Gastrocnemius medialis (tissue), 4 donors: Measurements from ENCODE around the gene KLK7. TPM values are rescaled to one million over a fixed set of nuclear protein-coding genes. Genes with fewer than 3 reads are reported as not detected.

Source experiments
- ATAC-seq, 2 donors: fragments of 150-250 bp; one replicate each; pipeline ENCODE4 v1.9.1; 2016
- DNase-seq, 2 donors: peaks; one replicate each; pipeline ENCODE4 v3.0.0-alpha.2; 2019
- H3K27ac ChIP-seq, 4 donors: fragments of 200-600 bp; sonication (generic); 1 replicate in 1 of 4; 2 replicates in 3 of 4; pipeline ENCODE4 v1.5.1; 2016 to 2018; ENCODE audit warnings: mild to moderate bottlenecking in 2 of 4, moderate library complexity in 1 of 4
- H3K27me3 ChIP-seq, 3 donors: fragments of 200-600 bp; sonication (generic) in 2 of 3; 1 replicate in 1 of 3; 2 replicates in 2 of 3; pipeline versions ENCODE4 v1.5.1 to v1.6.0; 2016 to 2019; ENCODE audit warnings: mild to moderate bottlenecking in 1 of 3, moderate library complexity in 1 of 3
- H3K36me3 ChIP-seq, 2 donors: fragments of 200-600 bp; sonication (generic) in 1 of 2; one replicate each; pipeline ENCODE4 v1.5.1; 2017 to 2018
- H3K4me1 ChIP-seq, 2 donors: fragments of 200-600 bp; sonication (generic) in 1 of 2; one replicate each; pipeline ENCODE4 v1.5.1; 2016 to 2017; ENCODE audit warnings: mild to moderate bottlenecking in 2 of 2
- H3K4me3 ChIP-seq, 4 donors: fragments of 200-600 bp; sonication (generic) in 3 of 4; 1 replicate in 1 of 4; 2 replicates in 3 of 4; pipeline ENCODE4 v1.5.1; 2016 to 2019; ENCODE audit warnings: mild to moderate bottlenecking in 2 of 4
- H3K9me3 ChIP-seq, 3 donors: fragments of 200-600 bp; sonication (generic) in 2 of 3; 1 replicate in 1 of 3; 2 replicates in 2 of 3; pipeline ENCODE4 v1.5.1; 2016 to 2019
- CTCF ChIP-seq, 5 experiments: fragments of 450-650 bp in 3 of 5; fragments of 200-600 bp in 2 of 5; sonication (generic) in 2 of 5; IDR thresholded peaks in 4 of 5; conservative IDR thresholded peaks in 1 of 5; 1 replicate in 4 of 5; 2 replicates in 1 of 5; pipeline ENCODE4 v1.5.1; 2016 to 2019; ENCODE audit warnings: antibody characterized with exemption in 5 of 5, mild to moderate bottlenecking in 3 of 5, moderate library complexity in 3 of 5
- POLR2A ChIP-seq, 2 donors: fragments of 450-650 bp; IDR thresholded peaks; one replicate each; pipeline ENCODE4 v1.6.1; 2017; ENCODE audit warnings: antibody characterized with exemption in 2 of 2, mild to moderate bottlenecking in 2 of 2, moderate library complexity in 2 of 2
- in situ Hi-C, 4 donors: fragments of 200-750 bp; cut with MboI; loops; one replicate each; pipeline versions ENCODE4 v1.15.0 to v1.8.0; 2017; ENCODE audit warnings: low sequenced_read_pairs in 4 of 4
- intact Hi-C: fragments of 100-400 bp; cut with DNase I; formaldehyde crosslinking; loops from one replicate; pipeline ENCODE4 v1.15.1; 2023; ENCODE audit warnings: low total_unique reads
- total RNA-seq, 4 donors: library from RNA; depleted of rRNA; stranded (reverse); fragments of >200 nt; gene quantifications; one replicate each; pipeline versions ENCODE4 v1.1.0 to v1.2.3, GENCODE V29; 2016

Gene KLK7
- total RNA-seq, 4 donors from 2014 or later, result not detected

- Histone ChIP-seq H3K9me3 (no peaks in the 10 kb centered on the region), H3K4me1 (no peaks in the 10 kb centered on the region), H3K27me3 (peaks cover 0 to 2% (median under 1%) of the 10 kb centered on the region in 3 donors), H3K27ac (no peak overlapping the region), H3K36me3 (no peaks in the 10 kb centered on the region), H3K4me3 (no peak overlapping the region)
- TF ChIP-seq POLR2A (IDR thresholded peaks at IDR 0.05) (no peak), CTCF (IDR thresholded peaks at IDR 0.05 in 4 of 5, conservative IDR thresholded peaks at IDR 0.05 in 1 of 5) (no peak)
- ATAC-seq (no peak), DNase-seq (no peak)
- in situ Hi-C loops (no loop called here), intact Hi-C loops (no loop called here)
These were observed 26.5 kb upstream of the KLK7 start for GRCh38 chr19:51010066-51010795.

GRCh38 chr19:51009061-51009891, 25.6 kb upstream of the KLK7 start:
- ATAC-seq (no peak), DNase-seq (no peak)
- H3K36me3 ChIP-seq, result no peaks in the 10 kb centered on the region
- no peaks in the 10 kb centered on the region for H3K4me1 ChIP-seq
- no peak for TF ChIP-seq CTCF (IDR thresholded peaks at IDR 0.05 in 4 of 5, conservative IDR thresholded peaks at IDR 0.05 in 1 of 5)
- no peak overlapping the region for H3K27ac ChIP-seq
- intact Hi-C loops (no loop called here), in situ Hi-C loops (no loop called here)
- no peaks in the 10 kb centered on the region for H3K27me3 ChIP-seq
- H3K4me3 ChIP-seq, result no peak overlapping the region
- H3K9me3 ChIP-seq, result no peaks in the 10 kb centered on the region

- ATAC-seq, result no peak
- Histone ChIP-seq H3K27ac (no peak overlapping the region), H3K4me3 (no peak overlapping the region), H3K4me1 (no peaks in the 10 kb centered on the region), H3K36me3 (no peaks in the 10 kb centered on the region), H3K27me3 (peaks cover 0 to under 1% (median 0%) of the 10 kb centered on the region in 3 donors), H3K9me3 (no peaks in the 10 kb centered on the region)
- TF ChIP-seq POLR2A (IDR thresholded peaks at IDR 0.05), result no peak
- TF ChIP-seq CTCF (IDR thresholded peaks at IDR 0.05 in 4 of 5, conservative IDR thresholded peaks at IDR 0.05 in 1 of 5), result no peak
- no peak for DNase-seq
- intact Hi-C loops (no loop called here), in situ Hi-C loops (no loop called here)
These were observed 23.8 kb upstream of the KLK7 start for GRCh38 chr19:51007488-51007887.

- DNase-seq (no peak), ATAC-seq (no peak)
- Histone ChIP-seq H3K27me3 (peaks cover 0 to 9% (median 3%) of the 10 kb centered on the region in 3 donors), H3K4me1 (no peaks in the 10 kb centered on the region), H3K27ac (no peak overlapping the region), H3K4me3 (no peak overlapping the region), H3K9me3 (no peaks in the 10 kb centered on the region), H3K36me3 (no peaks in the 10 kb centered on the region)
- in situ Hi-C loops, result no loop called here
- intact Hi-C loops, result no loop called here
- TF ChIP-seq POLR2A (IDR thresholded peaks at IDR 0.05), result no peak
- TF ChIP-seq CTCF (IDR thresholded peaks at IDR 0.05 in 4 of 5, conservative IDR thresholded peaks at IDR 0.05 in 1 of 5), result no peak
These were observed 22.7 kb upstream of the KLK7 start for GRCh38 chr19:51006406-51006805.
